K562 (cell line): ENCODE data around the gene SOX6. TPM values are rescaled to one million over a fixed set of nuclear protein-coding genes. Genes with fewer than 3 reads are reported as not detected.

ENCODE experiments used
- ARID2 ChIP-seq: fragments of 450-650 bp; IDR thresholded peaks from 2 replicates; pipeline ENCODE4 v1.6.1; 2017; ENCODE audit warnings: antibody characterized with exemption, mild to moderate bottlenecking
- BMI1 ChIP-seq: fragments of 150-350 bp; IDR thresholded peaks from 2 replicates; pipeline ENCODE4 v1.6.1; 2014; ENCODE audit warnings: low read length
- CREB1 ChIP-seq, 2 experiments: sonication (generic) in 1 of 2; formaldehyde crosslinking in 1 of 2; IDR thresholded peaks; 2 replicates each; pipeline versions ENCODE4 v1.6.1 to v1.8.0; 2012 to 2022; ENCODE audit warnings: inconsistent platforms in 1 of 2, mild to moderate bottlenecking in 1 of 2, missing genetic modification reagents in 1 of 2, moderate library complexity in 1 of 2
- ETS2 ChIP-seq: IDR thresholded peaks from 2 replicates; pipeline ENCODE4 v1.6.1; 2016; ENCODE audit warnings: borderline replicate concordance, missing genetic modification characterization, mild to moderate bottlenecking, moderate library complexity, missing compliant biosample characterization; ENCODE audit not compliant: poor library complexity, severe bottlenecking
- HMG20A ChIP-seq: fragments of 450-650 bp; formaldehyde crosslinking; conservative IDR thresholded peaks from 2 replicates; pipeline ENCODE4 v1.4.0; 2020; ENCODE audit warnings: mild to moderate bottlenecking, mixed read lengths
- HNRNPUL1 ChIP-seq: fragments of 200-400 bp; formaldehyde crosslinking; IDR thresholded peaks from 2 replicates; pipeline ENCODE4 v1.6.1; 2017; ENCODE audit warnings: low read length
- MAFF ChIP-seq: IDR thresholded peaks from 2 replicates; pipeline ENCODE4 v1.6.1; 2012; ENCODE audit warnings: low read length, improper control_type of control experiment
- NR3C1 ChIP-seq: sonication (generic); formaldehyde crosslinking; IDR thresholded peaks from 2 replicates; pipeline ENCODE4 v1.8.1; 2022; ENCODE audit warnings: missing genetic modification reagents
- polyA plus RNA-seq, 8 experiments: library from polyadenylated mRNA; depleted of rRNA in 4 of 8; stranded (reverse) in 5 of 8; unstranded in 3 of 8; fragments of >200 nt; fragmentation: Nextera tagmentation in 2 of 8; fragmentation: Illumina TruSeq in 1 of 8; extraction: Ambion mirVana in 2 of 8; extraction: Trizol in 1 of 8; gene quantifications; 2 replicates each; pipeline versions ENCODE4 v1.2.1 to v1.2.3, GENCODE V29; 2011 to 2014; ENCODE audit warnings: inconsistent platforms in 1 of 8, missing spikeins in 1 of 8
- total RNA-seq, 7 experiments: library from RNA; depleted of rRNA in 6 of 7; stranded (reverse); fragments of >200 nt in 6 of 7; fragmentation: Illumina TruSeq in 2 of 7; extraction: Trizol in 2 of 7; gene quantifications; 2 replicates each; pipeline versions ENCODE4 v1.2.1 to v1.2.3, GENCODE V29; 2011 to 2021; ENCODE audit warnings: low replicate concordance in 1 of 7
- TF ChIP-seq, protein P1 (sequence below): fragments of 200-800 bp; sonication (Bioruptor generic); IDR thresholded peaks from 2 replicates; pipeline ENCODE4 v1.6.1; 2016; ENCODE audit warnings: missing genetic modification characterization, missing compliant biosample characterization
- TF ChIP-seq, protein P2 (sequence below), 2 experiments: fragments of 450-650 bp in 1 of 2; sonication (generic) in 1 of 2; formaldehyde crosslinking in 1 of 2; IDR thresholded peaks; 2 replicates each; pipeline versions ENCODE4 v1.7.1 to v1.9.0; 2016 to 2022; ENCODE audit warnings: inconsistent platforms in 1 of 2, mild to moderate bottlenecking in 1 of 2, missing genetic modification reagents in 1 of 2

The SOX6 gene
- total and polyA plus RNA-seq, 9 of the 15 experiments (the other 6 are each of a cell fraction or from before 2014, with no cell fraction given): 0.89 to 8.7 (median 5.7) TPM

DNA sequence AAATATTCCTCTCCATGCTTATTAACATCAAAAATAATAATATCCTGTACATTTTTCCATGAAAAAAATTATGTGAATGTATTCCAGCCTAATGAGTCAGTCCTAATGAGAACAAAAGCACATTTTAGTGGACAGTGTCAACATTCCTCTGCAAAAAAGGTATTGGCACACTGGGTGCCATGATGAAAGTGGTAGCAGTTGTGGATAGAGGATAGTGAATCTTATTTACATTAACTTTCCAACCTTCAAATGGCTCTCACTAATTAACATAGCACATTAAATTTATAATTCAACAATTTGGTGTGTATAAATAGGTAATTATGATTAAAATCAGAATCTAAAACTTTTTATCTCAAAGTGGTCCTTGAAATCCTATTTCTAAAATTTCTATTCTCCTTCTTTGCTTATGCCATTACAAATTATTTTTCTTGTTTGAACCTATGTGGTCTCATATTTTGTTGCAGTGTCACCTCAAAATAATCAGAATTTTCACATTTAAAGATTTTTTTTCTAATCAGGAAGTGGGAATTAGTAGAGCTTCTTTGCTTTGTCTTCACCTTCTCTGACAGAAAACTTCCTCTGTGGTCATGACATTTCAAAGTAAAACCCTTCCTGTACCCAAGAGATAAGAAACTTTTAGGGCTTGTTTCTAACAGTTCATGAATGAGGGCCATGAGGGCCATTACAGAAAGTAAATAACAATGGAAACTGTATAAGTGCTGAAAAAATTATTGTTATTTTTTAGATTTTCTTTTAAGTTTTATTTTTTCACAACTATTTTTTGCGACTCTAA, 18.7 kb downstream of the SOX6 start (continued):
- TF ChIP-seq, protein P1, sequence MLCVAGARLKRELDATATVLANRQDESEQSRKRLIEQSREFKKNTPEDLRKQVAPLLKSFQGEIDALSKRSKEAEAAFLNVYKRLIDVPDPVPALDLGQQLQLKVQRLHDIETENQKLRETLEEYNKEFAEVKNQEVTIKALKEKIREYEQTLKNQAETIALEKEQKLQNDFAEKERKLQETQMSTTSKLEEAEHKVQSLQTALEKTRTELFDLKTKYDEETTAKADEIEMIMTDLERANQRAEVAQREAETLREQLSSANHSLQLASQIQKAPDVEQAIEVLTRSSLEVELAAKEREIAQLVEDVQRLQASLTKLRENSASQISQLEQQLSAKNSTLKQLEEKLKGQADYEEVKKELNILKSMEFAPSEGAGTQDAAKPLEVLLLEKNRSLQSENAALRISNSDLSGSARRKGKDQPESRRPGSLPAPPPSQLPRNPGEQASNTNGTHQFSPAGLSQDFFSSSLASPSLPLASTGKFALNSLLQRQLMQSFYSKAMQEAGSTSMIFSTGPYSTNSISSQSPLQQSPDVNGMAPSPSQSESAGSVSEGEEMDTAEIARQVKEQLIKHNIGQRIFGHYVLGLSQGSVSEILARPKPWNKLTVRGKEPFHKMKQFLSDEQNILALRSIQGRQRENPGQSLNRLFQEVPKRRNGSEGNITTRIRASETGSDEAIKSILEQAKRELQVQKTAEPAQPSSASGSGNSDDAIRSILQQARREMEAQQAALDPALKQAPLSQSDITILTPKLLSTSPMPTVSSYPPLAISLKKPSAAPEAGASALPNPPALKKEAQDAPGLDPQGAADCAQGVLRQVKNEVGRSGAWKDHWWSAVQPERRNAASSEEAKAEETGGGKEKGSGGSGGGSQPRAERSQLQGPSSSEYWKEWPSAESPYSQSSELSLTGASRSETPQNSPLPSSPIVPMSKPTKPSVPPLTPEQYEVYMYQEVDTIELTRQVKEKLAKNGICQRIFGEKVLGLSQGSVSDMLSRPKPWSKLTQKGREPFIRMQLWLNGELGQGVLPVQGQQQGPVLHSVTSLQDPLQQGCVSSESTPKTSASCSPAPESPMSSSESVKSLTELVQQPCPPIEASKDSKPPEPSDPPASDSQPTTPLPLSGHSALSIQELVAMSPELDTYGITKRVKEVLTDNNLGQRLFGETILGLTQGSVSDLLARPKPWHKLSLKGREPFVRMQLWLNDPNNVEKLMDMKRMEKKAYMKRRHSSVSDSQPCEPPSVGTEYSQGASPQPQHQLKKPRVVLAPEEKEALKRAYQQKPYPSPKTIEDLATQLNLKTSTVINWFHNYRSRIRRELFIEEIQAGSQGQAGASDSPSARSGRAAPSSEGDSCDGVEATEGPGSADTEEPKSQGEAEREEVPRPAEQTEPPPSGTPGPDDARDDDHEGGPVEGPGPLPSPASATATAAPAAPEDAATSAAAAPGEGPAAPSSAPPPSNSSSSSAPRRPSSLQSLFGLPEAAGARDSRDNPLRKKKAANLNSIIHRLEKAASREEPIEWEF (CRISPR knock-in tag): 0 out of 2 replicates have a peak, but pooled peaks have one; percentile 7
- no peak for TF ChIP-seq BMI1
- TF ChIP-seq MAFF: peak; percentile 56; the same call in 1 of the 2 replicates
- TF ChIP-seq NR3C1 (CRISPR knock-in tag): no peak
- TF ChIP-seq, protein P2, sequence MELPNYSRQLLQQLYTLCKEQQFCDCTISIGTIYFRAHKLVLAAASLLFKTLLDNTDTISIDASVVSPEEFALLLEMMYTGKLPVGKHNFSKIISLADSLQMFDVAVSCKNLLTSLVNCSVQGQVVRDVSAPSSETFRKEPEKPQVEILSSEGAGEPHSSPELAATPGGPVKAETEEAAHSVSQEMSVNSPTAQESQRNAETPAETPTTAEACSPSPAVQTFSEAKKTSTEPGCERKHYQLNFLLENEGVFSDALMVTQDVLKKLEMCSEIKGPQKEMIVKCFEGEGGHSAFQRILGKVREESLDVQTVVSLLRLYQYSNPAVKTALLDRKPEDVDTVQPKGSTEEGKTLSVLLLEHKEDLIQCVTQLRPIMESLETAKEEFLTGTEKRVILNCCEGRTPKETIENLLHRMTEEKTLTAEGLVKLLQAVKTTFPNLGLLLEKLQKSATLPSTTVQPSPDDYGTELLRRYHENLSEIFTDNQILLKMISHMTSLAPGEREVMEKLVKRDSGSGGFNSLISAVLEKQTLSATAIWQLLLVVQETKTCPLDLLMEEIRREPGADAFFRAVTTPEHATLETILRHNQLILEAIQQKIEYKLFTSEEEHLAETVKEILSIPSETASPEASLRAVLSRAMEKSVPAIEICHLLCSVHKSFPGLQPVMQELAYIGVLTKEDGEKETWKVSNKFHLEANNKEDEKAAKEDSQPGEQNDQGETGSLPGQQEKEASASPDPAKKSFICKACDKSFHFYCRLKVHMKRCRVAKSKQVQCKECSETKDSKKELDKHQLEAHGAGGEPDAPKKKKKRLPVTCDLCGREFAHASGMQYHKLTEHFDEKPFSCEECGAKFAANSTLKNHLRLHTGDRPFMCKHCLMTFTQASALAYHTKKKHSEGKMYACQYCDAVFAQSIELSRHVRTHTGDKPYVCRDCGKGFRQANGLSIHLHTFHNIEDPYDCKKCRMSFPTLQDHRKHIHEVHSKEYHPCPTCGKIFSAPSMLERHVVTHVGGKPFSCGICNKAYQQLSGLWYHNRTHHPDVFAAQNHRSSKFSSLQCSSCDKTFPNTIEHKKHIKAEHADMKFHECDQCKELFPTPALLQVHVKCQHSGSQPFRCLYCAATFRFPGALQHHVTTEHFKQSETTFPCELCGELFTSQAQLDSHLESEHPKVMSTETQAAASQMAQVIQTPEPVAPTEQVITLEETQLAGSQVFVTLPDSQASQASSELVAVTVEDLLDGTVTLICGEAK (IDR thresholded peaks at IDR 0.05): no peak
- TF ChIP-seq, protein P2 (CRISPR knock-in tag; IDR thresholded peaks at IDR 0.05): no peak
- TF ChIP-seq ETS2 (tag): no peak
- TF ChIP-seq HNRNPUL1: no peak
- TF ChIP-seq ARID2: no peak
- peak; percentile 26; the same call in 1 of the 2 replicates for TF ChIP-seq CREB1 (IDR thresholded peaks at IDR 0.05)
- TF ChIP-seq CREB1 (CRISPR knock-in tag; IDR thresholded peaks at IDR 0.05): no peak
- TF ChIP-seq HMG20A: 0 out of 2 replicates have a peak, but pooled peaks have one; percentile 19
